Loucy (cell line): ENCODE data around the gene PGD.

Source experiments
- CTCF ChIP-seq: fragments of 200-600 bp; sonication (generic); conservative IDR thresholded peaks from 2 replicates; pipeline ENCODE4 v1.5.1; 2014; ENCODE audit warnings: mild to moderate bottlenecking, antibody characterized with exemption, low read length
- EZH2phosphoT487 ChIP-seq: fragments of 200-600 bp; IDR thresholded peaks from 2 replicates; pipeline ENCODE4 v1.6.1; 2018; ENCODE audit warnings: antibody characterized with exemption, mild to moderate bottlenecking, moderate library complexity, borderline replicate concordance

- TF ChIP-seq CTCF (no peak), EZH2phosphoT487 (no peak)
Measured at GRCh38 chr1:10378081-10378841, 20.6 kb upstream of the PGD start.
